ENCODE data around the gene BICD2. TPM values are rescaled to one million over a fixed set of nuclear protein-coding genes. Genes with fewer than 3 reads are reported as not detected.
"Not testable (repeated sequence)": the region's sequence is repeated elsewhere in the genome, so short reads cannot be mapped to it uniquely, and the experiment has no call there.

Gene BICD2
- total RNA-seq: 100 to 1,000 TPM; 135 to 201 (median 153) TPM

DNA sequence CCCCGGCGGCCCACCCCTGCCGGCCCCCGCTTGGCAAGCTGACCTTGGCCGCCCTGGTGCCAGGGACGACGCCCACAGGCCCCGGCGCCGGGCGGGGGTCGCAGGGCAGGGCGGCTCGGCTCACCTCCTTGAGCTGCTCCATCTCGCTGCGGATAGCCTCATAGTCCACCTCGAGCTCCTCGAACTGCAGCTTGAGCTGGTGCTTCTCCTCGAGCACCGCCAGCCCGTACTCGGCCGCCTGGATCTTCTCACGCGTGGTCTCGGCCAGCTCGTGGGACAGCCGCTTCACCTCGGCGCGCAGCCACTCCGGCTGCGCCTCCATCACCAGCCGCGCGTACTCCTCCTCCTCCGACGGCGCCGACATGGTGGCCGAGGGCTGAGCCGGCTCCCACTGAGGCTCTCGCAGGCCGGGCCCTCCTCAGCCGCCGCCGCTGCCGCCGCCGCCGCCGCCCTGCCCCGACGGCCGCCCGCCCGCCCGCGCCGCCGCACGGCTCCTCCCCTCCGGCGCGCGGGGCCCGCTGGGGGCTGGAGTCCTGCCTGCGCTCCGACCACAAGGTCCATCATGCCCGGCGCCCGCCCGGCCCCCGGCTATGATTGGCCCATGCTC lies at the start of gene BICD2:
TSS of gene BICD2 (minus strand) at position 453 of the 607 bp plus-strand sequence. CDS start at position 364, 89 bp downstream.
- no peaks in the 10 kb centered on the region for H3K36me3 ChIP-seq
- H3K9me3 ChIP-seq: no peaks in the 10 kb centered on the region
- H3K27me3 ChIP-seq: no peaks in the 10 kb centered on the region
- no peak for DNase-seq (ENCODE audit: low spot score in 2 of 2)
- H3K27ac ChIP-seq: peak within 1 kb of the TSS; percentile 99
- peak within 1 kb of the TSS; percentile 98 for H3K4me3 ChIP-seq
- TF ChIP-seq POLR2A (IDR thresholded peaks at IDR 0.05) (no peak), EP300 (IDR thresholded peaks at IDR 0.05) (no peak), CTCF (IDR thresholded peaks at IDR 0.05) (no peak), POLR2AphosphoS5 (IDR thresholded peaks at IDR 0.05) (no peak)
- WGBS: 3% methylated on average over 6 of the region's 74 CpGs
- peaks cover 75% of the 10 kb centered on the region for H3K4me1 ChIP-seq

GRCh38 chr9:92809629-92810326 lies 45.1 kb upstream of the BICD2 start:
- H3K4me3 ChIP-seq: peak overlapping the region; percentile 40
- 23% methylated on average over 8 of the region's 34 CpGs for whole genome bisulfite sequencing

DNA sequence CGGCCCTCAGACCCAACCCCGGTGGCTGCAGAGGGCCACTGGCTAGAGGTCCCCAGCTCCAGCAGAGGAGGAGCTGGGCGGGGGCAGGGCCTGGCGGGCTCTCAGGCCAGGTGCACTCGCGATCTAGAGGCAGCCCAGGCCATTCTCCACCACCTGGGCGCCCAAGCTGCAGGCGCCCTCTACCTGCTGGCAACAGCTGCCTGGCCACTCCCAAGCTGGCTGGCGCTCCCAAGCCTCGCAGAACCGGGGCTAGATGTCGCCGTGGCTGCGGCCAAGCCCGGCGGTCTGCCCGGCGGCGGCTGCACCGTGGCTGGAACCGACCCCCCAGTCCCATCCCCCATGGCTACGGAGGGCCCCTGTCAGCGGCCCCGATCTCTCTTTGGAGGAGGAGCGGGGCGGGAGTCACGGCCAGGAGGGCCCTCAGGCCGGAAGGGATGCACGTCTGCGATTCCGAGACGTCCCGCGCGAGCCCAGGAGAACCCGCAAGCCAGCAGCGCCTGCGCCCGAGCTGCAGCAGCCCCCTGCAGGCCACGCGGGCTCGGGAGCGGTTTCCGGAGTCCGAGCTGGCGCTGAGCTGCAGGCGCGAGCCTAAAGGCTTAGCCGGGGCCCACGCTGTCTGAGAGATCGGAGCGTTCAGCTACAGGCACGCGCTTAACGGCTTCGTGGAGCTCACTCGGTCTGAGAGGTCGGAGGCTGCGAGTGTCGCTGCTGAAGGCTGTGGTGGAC lies 44.3 kb upstream of the BICD2 start:
- Histone ChIP-seq H3K4me3 (peak overlapping the region; percentile 40), H3K4me1 (peaks cover 32% of the 10 kb centered on the region), H3K27ac (no peak overlapping the region), H3K36me3 (no peaks in the 10 kb centered on the region), H3K9me3 (no peaks in the 10 kb centered on the region), H3K27me3 (peaks cover 96% of the 10 kb centered on the region)
- 0% methylated on average over 6 of the region's 60 CpGs for WGBS
- DNase-seq (ENCODE audit: low spot score in 2 of 2): peak in 1 of 2 donors; percentile 85
- TF ChIP-seq POLR2A (IDR thresholded peaks at IDR 0.05): no peak
- peak in 1 of 3 donors; percentile 74 for TF ChIP-seq POLR2AphosphoS5 (IDR thresholded peaks at IDR 0.05)
- no peak for TF ChIP-seq EP300 (IDR thresholded peaks at IDR 0.05)
- peak; percentile 15 to 41 for TF ChIP-seq CTCF (IDR thresholded peaks at IDR 0.05)

More at GRCh38 chr9:92809629-92810326, 45.1 kb upstream of the BICD2 start:
- peaks cover 32% of the 10 kb centered on the region for H3K4me1 ChIP-seq
- H3K36me3 ChIP-seq; H3K9me3 ChIP-seq; H3K27ac ChIP-seq; DNase-seq (ENCODE audit: low spot score in 2 of 2): not testable (repeated sequence)
- H3K27me3 ChIP-seq: peaks cover 96% of the 10 kb centered on the region

DNA sequence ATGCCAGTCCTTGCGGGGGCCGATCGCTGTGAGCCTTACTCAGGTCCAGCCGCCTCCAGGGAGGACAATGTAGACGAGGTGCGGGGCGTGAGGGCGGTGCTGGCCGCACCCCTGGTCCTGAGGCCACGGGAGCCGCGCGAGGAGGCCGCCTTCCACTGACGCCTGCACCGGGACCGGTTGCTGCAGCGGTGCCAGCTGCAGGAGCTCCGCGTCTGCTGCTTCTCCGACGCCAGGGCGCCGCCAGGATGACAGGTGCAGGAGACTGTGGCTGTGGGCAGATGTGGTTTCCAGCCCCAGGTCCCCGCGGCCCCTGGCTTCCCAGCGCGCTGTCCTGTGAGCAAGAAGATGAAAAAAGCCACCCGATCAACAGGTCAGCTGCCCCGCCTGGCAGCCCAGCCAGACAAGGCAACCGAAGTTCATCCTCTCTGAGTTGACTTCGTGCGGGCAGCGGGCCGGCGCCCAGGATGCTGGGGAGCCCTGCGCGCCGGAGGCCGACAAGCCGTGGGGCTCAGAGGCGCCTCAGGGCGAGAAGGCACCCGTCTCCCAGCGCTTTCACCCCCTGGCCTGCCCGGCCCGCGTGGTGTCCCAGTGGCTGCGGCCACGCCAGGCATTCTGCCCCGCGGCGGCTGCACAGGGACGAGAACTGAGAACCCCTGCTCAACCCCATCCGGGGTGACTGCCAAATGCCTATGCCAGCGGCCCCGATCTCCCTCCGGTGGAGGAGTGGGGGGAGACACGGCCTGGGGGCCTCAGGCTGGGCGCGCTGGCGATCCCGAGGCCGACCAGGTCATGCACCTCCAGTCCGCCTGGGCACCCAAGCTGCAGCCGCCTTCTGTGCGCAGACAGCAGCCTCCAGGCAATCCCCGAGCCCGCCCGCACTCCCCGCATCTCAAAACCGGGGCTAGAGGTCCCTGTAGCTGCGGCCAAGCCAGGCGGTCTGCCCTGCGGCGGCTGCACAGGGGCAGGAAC lies 43.4 kb upstream of the BICD2 start:
- TF ChIP-seq CTCF (IDR thresholded peaks at IDR 0.05): no peak
- no peak for TF ChIP-seq POLR2AphosphoS5 (IDR thresholded peaks at IDR 0.05)
- no peak for TF ChIP-seq EP300 (IDR thresholded peaks at IDR 0.05)
- TF ChIP-seq POLR2A (IDR thresholded peaks at IDR 0.05): no peak
- peak overlapping the region; percentile 40 for H3K4me3 ChIP-seq
- H3K36me3 ChIP-seq: no peaks in the 10 kb centered on the region
- H3K27ac ChIP-seq: no peak overlapping the region
- no peak for DNase-seq (ENCODE audit: low spot score in 2 of 2)
- WGBS: 1% methylated on average over 26 of the region's 76 CpGs
- no peaks in the 10 kb centered on the region for H3K9me3 ChIP-seq
- H3K27me3 ChIP-seq: peaks cover 96% of the 10 kb centered on the region
- peaks cover 32% of the 10 kb centered on the region for H3K4me1 ChIP-seq

- no peak for TF ChIP-seq EP300 (IDR thresholded peaks at IDR 0.05)
- TF ChIP-seq POLR2A (IDR thresholded peaks at IDR 0.05): no peak
- TF ChIP-seq CTCF (IDR thresholded peaks at IDR 0.05): no peak
- TF ChIP-seq POLR2AphosphoS5 (IDR thresholded peaks at IDR 0.05): no peak
- H3K36me3 ChIP-seq: no peaks in the 10 kb centered on the region
- no peak for DNase-seq (ENCODE audit: low spot score in 2 of 2)
- H3K4me3 ChIP-seq: peak overlapping the region; percentile 40
- peaks cover 32% of the 10 kb centered on the region for H3K4me1 ChIP-seq
- H3K27me3 ChIP-seq: peaks cover 93% of the 10 kb centered on the region
- no peak overlapping the region for H3K27ac ChIP-seq
- no peaks in the 10 kb centered on the region for H3K9me3 ChIP-seq
- WGBS: 20% methylated on average over 22 of the region's 44 CpGs
Measured at GRCh38 chr9:92807031-92807756, 42.6 kb upstream of the BICD2 start.

Data from suprapubic skin (tissue), 4 donors.